NB4 (cell line): ENCODE results near the gene GBGT1.

Experiments
- MYC ChIP-seq: IDR thresholded peaks from 2 replicates; pipeline ENCODE4 v1.6.1; 2011; ENCODE audit warnings: low read depth, low read length
- POLR2A ChIP-seq: IDR thresholded peaks from 2 replicates; pipeline ENCODE4 v1.6.1; 2011; ENCODE audit warnings: mild to moderate bottlenecking; ENCODE audit not compliant: insufficient read length; ENCODE audit errors: extremely low read depth
- TF ChIP-seq, protein P1 (sequence below): IDR thresholded peaks from one replicate; pipeline ENCODE4 v1.5.1; 2012; ENCODE audit warnings: low read depth, low read length
- TF ChIP-seq, protein P2 (sequence below): IDR thresholded peaks from 2 replicates; pipeline ENCODE4 v1.6.1; 2011; ENCODE audit warnings: low read depth, low read length

DNA sequence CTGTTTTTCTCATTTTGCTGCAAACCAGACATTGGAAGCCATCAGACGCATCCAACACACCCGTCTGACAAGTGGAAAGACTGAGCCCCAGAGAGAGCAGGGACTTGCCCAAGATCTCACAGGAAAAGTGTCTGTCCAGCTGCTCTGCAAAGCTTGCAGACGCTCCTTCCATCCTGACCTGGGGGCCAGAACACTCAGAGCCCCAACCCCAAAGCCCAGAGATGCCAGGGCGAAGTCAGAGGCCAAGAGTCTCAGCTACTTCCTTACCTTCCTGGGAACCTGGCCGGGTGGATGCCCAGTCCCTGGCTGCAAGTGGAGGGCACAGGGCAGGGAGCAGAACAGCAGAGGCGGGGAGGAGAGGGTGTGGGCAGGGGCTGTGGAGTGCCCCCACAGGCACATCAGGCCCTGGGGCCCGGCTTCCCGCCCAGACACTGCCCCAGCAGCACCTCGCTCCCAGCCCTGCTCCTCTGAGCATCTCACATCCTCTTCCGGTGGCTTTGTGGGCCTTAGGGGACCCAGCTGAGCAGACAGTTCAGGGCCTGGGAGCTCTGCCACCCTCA, 32.9 kb downstream of the GBGT1 start:
- TF ChIP-seq, protein P1, sequence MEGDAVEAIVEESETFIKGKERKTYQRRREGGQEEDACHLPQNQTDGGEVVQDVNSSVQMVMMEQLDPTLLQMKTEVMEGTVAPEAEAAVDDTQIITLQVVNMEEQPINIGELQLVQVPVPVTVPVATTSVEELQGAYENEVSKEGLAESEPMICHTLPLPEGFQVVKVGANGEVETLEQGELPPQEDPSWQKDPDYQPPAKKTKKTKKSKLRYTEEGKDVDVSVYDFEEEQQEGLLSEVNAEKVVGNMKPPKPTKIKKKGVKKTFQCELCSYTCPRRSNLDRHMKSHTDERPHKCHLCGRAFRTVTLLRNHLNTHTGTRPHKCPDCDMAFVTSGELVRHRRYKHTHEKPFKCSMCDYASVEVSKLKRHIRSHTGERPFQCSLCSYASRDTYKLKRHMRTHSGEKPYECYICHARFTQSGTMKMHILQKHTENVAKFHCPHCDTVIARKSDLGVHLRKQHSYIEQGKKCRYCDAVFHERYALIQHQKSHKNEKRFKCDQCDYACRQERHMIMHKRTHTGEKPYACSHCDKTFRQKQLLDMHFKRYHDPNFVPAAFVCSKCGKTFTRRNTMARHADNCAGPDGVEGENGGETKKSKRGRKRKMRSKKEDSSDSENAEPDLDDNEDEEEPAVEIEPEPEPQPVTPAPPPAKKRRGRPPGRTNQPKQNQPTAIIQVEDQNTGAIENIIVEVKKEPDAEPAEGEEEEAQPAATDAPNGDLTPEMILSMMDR = no peak
- TF ChIP-seq POLR2A = no peak
- TF ChIP-seq MYC = no peak
- TF ChIP-seq, protein P2, sequence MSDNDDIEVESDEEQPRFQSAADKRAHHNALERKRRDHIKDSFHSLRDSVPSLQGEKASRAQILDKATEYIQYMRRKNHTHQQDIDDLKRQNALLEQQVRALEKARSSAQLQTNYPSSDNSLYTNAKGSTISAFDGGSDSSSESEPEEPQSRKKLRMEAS = no peak
